ENCODE data around the gene TGFBR1. TPM values are rescaled to one million over a fixed set of nuclear protein-coding genes. Genes with fewer than 3 reads are reported as not detected.

The TGFBR1 gene
- total and polyA plus RNA-seq, 2 donors (not counting 3 experiments of a cell fraction or from before 2014, with no cell fraction given) = 5.8 to 18.6 TPM

GRCh38 chr9:99101271-99101670 lies 3.6 kb upstream of the TGFBR1 start:
- H4K20me1 ChIP-seq (replicated peaks; ENCODE audit: control insufficient read depth, extremely low read depth, insufficient read depth, low read length) = no peaks in the 10 kb centered on the region
- dilution Hi-C loops (cut with MboI; ENCODE audit: extremely low pct_ligation_motif_present, low sequenced_read_pairs) = no loop called here
- no peak for TF ChIP-seq POLR2AphosphoS5 (IDR thresholded peaks at IDR 0.05; ENCODE audit: insufficient read depth, low read depth, low read length)
- TF ChIP-seq GATA2 (IDR thresholded peaks at IDR 0.05; ENCODE audit: insufficient read depth, insufficient read length, low read depth, low read length) = no peak
- TF ChIP-seq, protein P1, sequence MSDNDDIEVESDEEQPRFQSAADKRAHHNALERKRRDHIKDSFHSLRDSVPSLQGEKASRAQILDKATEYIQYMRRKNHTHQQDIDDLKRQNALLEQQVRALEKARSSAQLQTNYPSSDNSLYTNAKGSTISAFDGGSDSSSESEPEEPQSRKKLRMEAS (IDR thresholded peaks at IDR 0.05; ENCODE audit: insufficient read depth, insufficient read length) = no peak
- no peak for TF ChIP-seq FOS (IDR thresholded peaks at IDR 0.05; ENCODE audit: borderline replicate concordance, insufficient read depth, low read length)
- no peak for TF ChIP-seq MYC (IDR thresholded peaks at IDR 0.05; ENCODE audit: low read depth, low read length)
- TF ChIP-seq JUN (IDR thresholded peaks at IDR 0.05; ENCODE audit: borderline replicate concordance, insufficient read depth, insufficient read length, low read depth) = no peak
- TF ChIP-seq POLR2A (IDR thresholded peaks at IDR 0.05; ENCODE audit: low read depth, low read length) = no peak
- TF ChIP-seq, protein P2, sequence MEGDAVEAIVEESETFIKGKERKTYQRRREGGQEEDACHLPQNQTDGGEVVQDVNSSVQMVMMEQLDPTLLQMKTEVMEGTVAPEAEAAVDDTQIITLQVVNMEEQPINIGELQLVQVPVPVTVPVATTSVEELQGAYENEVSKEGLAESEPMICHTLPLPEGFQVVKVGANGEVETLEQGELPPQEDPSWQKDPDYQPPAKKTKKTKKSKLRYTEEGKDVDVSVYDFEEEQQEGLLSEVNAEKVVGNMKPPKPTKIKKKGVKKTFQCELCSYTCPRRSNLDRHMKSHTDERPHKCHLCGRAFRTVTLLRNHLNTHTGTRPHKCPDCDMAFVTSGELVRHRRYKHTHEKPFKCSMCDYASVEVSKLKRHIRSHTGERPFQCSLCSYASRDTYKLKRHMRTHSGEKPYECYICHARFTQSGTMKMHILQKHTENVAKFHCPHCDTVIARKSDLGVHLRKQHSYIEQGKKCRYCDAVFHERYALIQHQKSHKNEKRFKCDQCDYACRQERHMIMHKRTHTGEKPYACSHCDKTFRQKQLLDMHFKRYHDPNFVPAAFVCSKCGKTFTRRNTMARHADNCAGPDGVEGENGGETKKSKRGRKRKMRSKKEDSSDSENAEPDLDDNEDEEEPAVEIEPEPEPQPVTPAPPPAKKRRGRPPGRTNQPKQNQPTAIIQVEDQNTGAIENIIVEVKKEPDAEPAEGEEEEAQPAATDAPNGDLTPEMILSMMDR (IDR thresholded peaks at IDR 0.05; ENCODE audit: extremely low read depth in 1 of 2, insufficient read depth in 1 of 2, low read depth in 1 of 2, low read length in 2 of 2) = no peak
- no peak for TF ChIP-seq EZH2 (IDR thresholded peaks at IDR 0.05; ENCODE audit: borderline replicate concordance, low read depth, low read length, severe bottlenecking)
- H3K27me3 ChIP-seq (ENCODE audit: control insufficient read depth in 2 of 2, insufficient read depth in 2 of 2, low read length in 2 of 2) = peaks cover 4 to 10% of the 10 kb centered on the region in 2 experiments
- no peaks in the 10 kb centered on the region for H3K36me3 ChIP-seq (ENCODE audit: control insufficient read depth in 2 of 2, extremely low read depth in 1 of 2, insufficient read depth in 2 of 2, low read length in 2 of 2)
- DNase-seq (ENCODE audit: low read depth, low spot score) (no peak), FAIRE-seq (no peak)
- BruUV-seq (replicated peaks) = no TSS peak
- no peak overlapping the region for H2AFZ ChIP-seq (ENCODE audit: low read depth, low read length)
- no peak overlapping the region for H3K4me3 ChIP-seq (replicated peaks in 1 of 3; ENCODE audit: insufficient read depth in 1 of 3, low read depth in 1 of 3, low read length in 3 of 3)
- H3K4me1 ChIP-seq (ENCODE audit: control insufficient read depth, extremely low read depth, insufficient read depth, low read length) = peaks cover 12% of the 10 kb centered on the region
- no peaks in the 10 kb centered on the region for H3K9me3 ChIP-seq (replicated peaks; ENCODE audit: control insufficient read depth, insufficient read depth, low read length)
- ChIA-PET CTCF (no interaction called here), POLR2A (no interaction called here)
- no peak overlapping the region for H3K27ac ChIP-seq (ENCODE audit: insufficient read depth, low read depth, low read length)
- H3K9me1 ChIP-seq (replicated peaks; ENCODE audit: control insufficient read depth, extremely low read depth, insufficient read depth, low read length) = no peaks in the 10 kb centered on the region
- H3K4me2 ChIP-seq (ENCODE audit: insufficient read depth, low read length) = no peak overlapping the region
- no peaks in the 10 kb centered on the region for H3K79me2 ChIP-seq (ENCODE audit: control insufficient read depth, insufficient read depth, low read length)
- intact Hi-C loops (cut with micrococcal nuclease) = no loop called here
- H3K9ac ChIP-seq (replicated peaks; ENCODE audit: extremely low read depth, insufficient read depth, low read length) = no peak overlapping the region
